GM19023 (cell line): ENCODE data around the gene TLE1.
"Not testable (repeated sequence)": the region's sequence is repeated elsewhere in the genome, so short reads cannot be mapped to it uniquely, and the experiment has no call there.

ENCODE experiments used
- ATAC-seq: cut with Tn5 transposase; IDR thresholded peaks from one replicate; pipeline ENCODE4 v1.9.1; 2021; ENCODE audit warnings: mild to moderate bottlenecking, moderate library complexity; ENCODE audit not compliant: unreplicated experiment

TLE1 gene

GRCh38 chr9:81602887-81603680 is 86.3 kb downstream of the TLE1 start:
- no peak for ATAC-seq

- ATAC-seq, result no peak
These were observed 87.4 kb downstream of the TLE1 start for GRCh38 chr9:81601639-81602623.

- ATAC-seq, result no peak
These were observed 88.7 kb downstream of the TLE1 start for GRCh38 chr9:81600631-81601030.

GRCh38 chr9:81599837-81600236 is 89.5 kb downstream of the TLE1 start:
- no peak for ATAC-seq

- no peak for ATAC-seq
These were observed 90.5 kb downstream of the TLE1 start for GRCh38 chr9:81598811-81599210.

GRCh38 chr9:81598123-81598497 is 91.2 kb downstream of the TLE1 start:
- ATAC-seq, result no peak

- ATAC-seq, result no peak
These were observed 91.8 kb downstream of the TLE1 start for GRCh38 chr9:81597419-81598122.

- ATAC-seq, result no peak
These were observed 92.5 kb downstream of the TLE1 start for GRCh38 chr9:81596679-81597418.

GRCh38 chr9:81595887-81596543 is 93.3 kb downstream of the TLE1 start:
- no peak for ATAC-seq

- not testable (repeated sequence) for ATAC-seq
These were observed 94.1 kb downstream of the TLE1 start for GRCh38 chr9:81595293-81595692.

- ATAC-seq, result no peak
These were observed 94.9 kb downstream of the TLE1 start for GRCh38 chr9:81594415-81594814.

GRCh38 chr9:81592887-81593266 is 96.5 kb downstream of the TLE1 start:
- no peak for ATAC-seq

- no peak for ATAC-seq
These were observed 97.6 kb downstream of the TLE1 start for GRCh38 chr9:81591791-81592190.

GRCh38 chr9:81590688-81591087 is 98.7 kb downstream of the TLE1 start:
- ATAC-seq, result no peak

GRCh38 chr9:81589819-81590218 is 99.5 kb downstream of the TLE1 start:
- ATAC-seq, result no peak

- no peak for ATAC-seq
These were observed 100.0 kb downstream of the TLE1 start for GRCh38 chr9:81589392-81589791.

GRCh38 chr9:81588148-81588871 is 101.0 kb downstream of the TLE1 start:
- ATAC-seq, result no peak

- ATAC-seq, result no peak
These were observed 102.6 kb downstream of the TLE1 start for GRCh38 chr9:81586786-81587185.

GRCh38 chr9:81585191-81585763 is 104.1 kb downstream of the TLE1 start:
- no peak for ATAC-seq
